GM18858 (cell line): ENCODE data around the gene PHF2.

ENCODE experiments used
- ATAC-seq: cut with Tn5 transposase; IDR thresholded peaks from one replicate; pipeline ENCODE4 v1.9.1; 2021; ENCODE audit not compliant: unreplicated experiment

Gene PHF2

GRCh38 chr9:93676310-93677047 lies 100.1 kb downstream of the PHF2 start:
- ATAC-seq, result no peak

DNA sequence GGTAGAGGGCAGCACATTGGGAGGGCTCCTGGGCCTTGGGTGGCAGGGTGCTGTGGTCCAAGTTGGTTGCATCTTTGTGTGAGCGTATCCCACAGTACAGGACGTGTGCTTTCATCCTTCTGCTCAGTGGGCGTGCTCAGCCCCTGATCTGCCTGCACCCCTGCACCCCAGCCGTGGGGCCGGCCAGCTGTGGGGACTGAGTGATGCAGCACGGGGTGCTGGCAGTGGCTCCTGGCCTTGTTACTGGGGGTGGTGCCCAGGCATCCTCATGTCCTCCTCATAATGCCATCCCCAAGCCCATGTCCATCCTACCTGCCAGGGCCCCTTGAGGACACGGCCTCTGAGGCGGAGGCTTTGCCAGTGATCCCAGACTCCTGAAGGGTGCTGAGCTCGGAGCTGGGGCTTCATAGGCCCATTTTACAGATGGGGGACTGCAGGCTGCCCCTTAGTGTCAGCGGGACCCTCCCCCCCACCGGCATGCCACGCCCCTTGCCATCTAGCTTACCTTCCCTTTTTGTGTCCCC lies 100.7 kb downstream of the PHF2 start:
- no peak for ATAC-seq

DNA sequence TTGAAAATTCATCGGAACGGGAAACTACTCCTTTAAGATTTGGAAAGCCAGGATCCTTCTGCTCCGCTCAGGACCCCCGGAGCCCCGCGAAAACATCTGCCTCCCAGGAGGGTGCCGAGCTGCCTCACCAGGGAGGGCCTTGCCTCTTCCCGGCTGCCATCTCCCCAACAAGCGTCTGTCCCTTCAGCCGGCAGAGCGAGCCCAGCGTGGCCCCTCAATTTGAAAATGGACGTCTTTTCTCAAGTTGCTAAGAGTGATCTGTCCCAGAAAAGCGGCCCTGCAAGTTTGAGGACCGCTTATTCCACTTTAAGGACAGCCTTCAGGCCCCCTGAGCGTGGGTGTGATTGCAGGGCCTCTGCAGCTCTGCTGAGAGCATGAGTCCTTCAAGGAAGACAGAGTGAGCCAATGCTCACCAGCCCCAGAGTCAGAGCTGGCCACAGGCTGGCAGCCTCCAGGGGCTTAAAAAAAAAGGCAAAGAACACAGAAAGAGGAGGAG lies 101.3 kb downstream of the PHF2 start:
- ATAC-seq, result no peak

- ATAC-seq, result no peak
Observed at GRCh38 chr9:93678199-93679019, 102.0 kb downstream of the PHF2 start.

DNA sequence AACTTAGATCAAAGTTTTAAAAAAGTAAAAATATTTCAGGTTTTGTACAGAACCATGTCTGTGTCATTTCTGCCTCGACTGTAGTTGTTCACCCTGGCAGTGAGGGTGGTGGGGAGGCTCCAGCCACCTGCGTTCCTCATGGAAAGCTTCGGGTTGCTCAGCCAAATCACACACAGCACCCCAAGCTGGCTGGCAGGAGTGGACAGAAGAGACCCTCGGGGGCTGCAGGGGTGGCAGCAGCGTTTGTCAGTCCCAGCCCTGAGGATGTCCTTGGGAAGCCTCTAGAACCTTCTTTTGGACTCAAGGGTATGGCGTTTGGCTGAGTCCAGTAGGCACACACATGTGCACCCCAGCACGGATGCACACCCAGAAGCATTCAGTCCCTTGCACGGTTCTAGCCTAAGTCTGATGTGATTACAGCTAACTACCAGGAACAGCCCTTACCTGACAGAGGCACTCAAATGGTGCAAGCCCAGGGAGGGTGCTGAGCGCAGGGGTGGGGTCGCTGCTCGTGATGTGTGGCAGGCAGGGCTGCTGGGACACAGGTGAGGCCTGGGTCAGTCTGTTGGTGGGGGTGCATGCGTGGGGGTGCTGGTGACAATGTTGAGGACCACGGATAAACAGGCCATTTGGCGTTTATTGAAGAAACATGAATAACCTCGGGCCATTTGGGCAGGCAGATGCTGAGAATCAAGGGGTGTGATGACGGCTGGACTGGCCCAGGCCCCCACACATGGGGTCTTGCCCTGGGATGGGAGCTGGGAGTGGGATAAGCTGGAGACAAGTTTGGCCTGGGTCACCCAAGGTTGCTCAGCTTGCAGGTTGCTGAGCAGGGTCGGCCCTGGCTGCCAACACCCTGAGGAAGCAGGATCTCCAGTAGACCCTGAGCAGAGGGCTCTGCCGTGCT lies 103.4 kb downstream of the PHF2 start:
- no peak for ATAC-seq

- no peak for ATAC-seq
Observed at GRCh38 chr9:93680443-93681268, 104.3 kb downstream of the PHF2 start.

DNA sequence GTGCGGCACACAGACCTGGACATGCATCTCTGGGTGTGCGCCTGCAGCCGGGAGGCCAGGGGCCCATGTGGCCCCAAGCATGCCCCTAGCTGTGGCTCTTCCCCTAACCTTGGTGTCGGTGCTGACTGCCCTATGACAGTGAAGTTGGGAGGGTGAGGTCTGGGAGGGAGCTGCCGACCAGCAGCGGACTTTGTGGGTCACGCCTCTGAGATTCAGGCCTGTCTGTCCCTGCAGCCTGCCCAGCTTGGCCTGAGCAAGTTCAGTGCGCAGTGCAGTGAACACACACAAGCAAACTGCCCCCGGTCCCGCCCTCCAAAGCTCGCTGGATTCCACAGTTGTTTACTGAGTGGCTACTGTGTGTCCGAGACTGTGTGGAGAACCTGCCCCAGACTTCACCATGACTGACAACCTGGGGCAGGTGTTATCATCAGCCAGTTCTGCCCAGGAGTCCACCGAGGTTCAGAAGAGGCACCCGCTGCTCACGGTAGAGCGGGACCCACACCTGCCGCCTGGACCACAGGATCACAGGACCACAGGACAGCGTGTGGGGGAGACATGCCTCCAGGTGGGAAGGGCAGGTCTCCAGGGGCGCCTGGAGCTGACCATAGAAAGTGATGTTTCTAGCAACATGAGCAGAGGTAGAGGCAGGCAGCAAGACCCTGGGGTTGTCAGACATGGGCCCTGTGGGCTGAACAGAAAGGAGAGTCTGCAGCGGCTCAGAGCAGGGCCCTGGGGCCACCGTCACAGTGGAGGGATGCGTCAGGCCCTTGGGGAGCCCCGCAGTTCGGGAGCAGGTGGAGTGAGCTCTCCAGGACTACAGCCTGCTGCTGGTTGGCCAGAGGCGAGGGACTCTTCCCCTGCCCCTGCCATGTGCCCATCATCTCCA lies 105.1 kb downstream of the PHF2 start:
- ATAC-seq, result no peak

- no peak for ATAC-seq
Observed at GRCh38 chr9:93682155-93682968, 106.0 kb downstream of the PHF2 start.

DNA sequence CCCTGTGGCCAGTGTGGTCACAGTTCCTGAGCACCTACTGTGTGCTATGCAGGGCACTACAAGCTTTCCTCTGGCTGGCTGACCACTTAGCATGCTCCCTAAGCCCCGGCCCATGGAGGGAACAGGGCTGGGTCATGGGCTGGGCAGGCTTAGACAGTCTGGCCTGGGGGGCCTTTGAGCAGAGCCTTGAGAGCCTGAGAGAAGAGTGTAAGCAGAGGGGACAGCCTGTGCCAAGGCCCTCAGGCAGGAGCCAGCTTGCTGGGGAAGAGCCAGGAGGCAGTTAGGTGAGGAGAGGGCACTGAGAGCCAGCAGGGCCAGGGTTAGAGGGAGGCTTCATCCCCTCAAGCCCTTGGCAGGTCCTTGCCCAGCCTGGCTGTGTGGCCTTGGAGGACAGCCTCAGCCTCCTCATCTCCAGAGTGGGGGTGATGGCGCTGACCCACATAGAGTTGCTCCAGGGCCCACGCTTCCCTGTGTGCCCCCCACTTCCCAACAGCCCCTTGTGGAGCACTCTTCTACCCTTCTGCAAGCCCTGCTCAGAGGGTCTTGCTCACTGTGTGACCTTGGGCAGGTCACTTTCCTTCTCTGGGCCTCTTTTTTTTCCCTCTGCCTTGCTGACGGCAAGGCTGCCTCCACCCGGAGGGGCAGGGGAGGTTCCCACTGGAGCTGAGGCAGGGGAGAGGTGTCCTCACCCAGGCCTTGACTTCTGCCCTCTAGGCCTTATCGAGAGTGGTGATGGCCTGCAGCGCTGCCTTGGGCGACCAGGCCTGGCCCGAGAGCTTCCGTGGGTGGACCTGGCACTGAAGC lies 107.1 kb downstream of the PHF2 start:
- ATAC-seq, result no peak

- no peak for ATAC-seq
Observed at GRCh38 chr9:93684161-93684765, 107.9 kb downstream of the PHF2 start.

- ATAC-seq, result no peak
Observed at GRCh38 chr9:93684806-93685543, 108.6 kb downstream of the PHF2 start.

DNA sequence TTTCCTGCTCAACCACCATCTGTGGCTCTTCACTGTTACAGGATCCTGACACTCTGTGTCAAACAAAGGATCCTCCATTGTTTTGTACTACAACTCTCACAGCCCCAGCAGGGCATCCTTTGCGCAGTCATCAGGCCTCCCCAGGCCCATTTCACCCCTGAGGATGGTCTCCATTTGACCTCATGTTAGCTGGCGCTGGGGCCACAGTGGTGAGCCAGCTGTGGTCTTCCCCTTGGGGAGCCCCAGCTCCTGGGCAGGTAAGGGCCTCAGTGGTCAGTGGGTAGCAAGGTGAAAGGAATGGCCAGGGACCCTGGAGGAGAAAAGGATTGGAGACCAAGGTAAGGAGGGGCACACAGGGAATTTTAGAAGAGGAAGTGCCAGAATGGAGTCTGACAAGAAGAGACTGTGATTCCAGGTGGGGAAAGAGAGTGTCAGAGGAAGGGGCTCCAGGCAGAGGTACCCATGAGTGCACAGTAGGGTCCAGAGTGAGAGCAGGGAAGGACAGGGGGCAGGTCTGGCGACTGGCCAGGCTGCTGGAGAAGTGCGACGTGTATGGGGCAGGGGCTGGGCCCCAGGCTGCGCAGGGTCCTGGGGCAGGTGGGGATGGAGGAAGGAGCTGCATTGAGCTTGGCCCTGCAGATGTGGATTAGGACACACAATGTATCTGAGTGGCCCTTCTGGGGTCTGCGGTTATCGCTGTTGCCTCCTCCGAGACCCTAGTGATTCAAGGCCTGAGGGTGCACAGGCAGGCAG lies 109.9 kb downstream of the PHF2 start:
- no peak for ATAC-seq

DNA sequence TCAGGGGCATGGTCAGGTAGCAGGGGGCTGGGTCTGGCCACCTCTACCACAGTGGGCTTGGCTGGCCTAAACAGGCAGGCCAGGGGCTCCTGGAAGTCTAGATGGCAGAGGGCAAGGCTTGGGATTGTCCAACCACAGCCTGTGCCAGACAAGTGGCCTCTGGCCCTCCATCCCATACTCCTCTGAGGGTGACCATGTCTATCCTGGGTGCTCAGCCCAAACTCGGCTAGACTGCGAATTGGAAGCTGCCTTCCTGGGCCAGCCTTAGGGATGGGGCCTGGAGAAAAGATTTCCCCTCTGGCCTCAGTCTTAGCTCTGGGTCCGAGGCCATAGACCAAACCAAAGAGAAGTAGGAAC lies 110.5 kb downstream of the PHF2 start:
- ATAC-seq, result no peak

DNA sequence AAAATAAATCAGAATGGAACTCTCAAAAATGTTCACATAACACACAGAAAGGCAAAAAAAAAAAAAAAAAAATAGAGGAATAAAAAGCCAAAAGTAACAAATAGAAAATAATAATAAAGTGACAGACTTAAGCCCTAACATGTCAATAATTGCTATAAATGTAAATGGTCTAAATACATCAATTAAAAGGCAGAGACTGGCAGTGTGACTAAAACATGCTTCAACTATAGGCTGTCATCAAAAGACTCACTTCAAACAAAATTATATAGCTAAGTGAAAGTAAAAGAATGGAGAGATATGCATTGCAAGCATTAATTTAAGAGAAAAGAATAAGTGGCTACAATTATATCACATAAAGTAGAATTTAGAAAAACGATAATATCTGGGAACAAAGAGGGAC lies 114.2 kb downstream of the PHF2 start:
- no peak for ATAC-seq

- no peak for ATAC-seq
Observed at GRCh38 chr9:93693129-93693528, 116.7 kb downstream of the PHF2 start.
